Measurements from ENCODE around the gene SIPA1L3. TPM values are rescaled to one million over a fixed set of nuclear protein-coding genes. Genes with fewer than 3 reads are reported as not detected.

Gene SIPA1L3
- total RNA-seq, 1 experiment from 2014 or later, result 66.3 TPM

GRCh38 chr19:37885392-37885791 lies 21.6 kb upstream of the SIPA1L3 start:
- no peaks in the 10 kb centered on the region for H3K9me3 ChIP-seq (ENCODE audit: control insufficient read depth, insufficient read depth, low read depth, low read length)
- no peak for ATAC-seq
- intact Hi-C loops (cut with micrococcal nuclease; ENCODE audit: unreplicated experiment), result no loop called here

GRCh38 chr19:37886571-37886970 lies 20.4 kb upstream of the SIPA1L3 start:
- intact Hi-C loops (cut with micrococcal nuclease; ENCODE audit: unreplicated experiment) (no loop called here), in situ Hi-C loops (cut with HindIII; ENCODE audit: low pct_unique_long_range_greater_than_20kb, low sequenced_read_pairs) (no loop called here)
- Histone ChIP-seq H3K4me3 (ENCODE audit: low read depth in 2 of 2, low read length in 2 of 2) (no peak overlapping the region), H3K36me3 (ENCODE audit: control insufficient read depth, insufficient read depth, low read length) (no peaks in the 10 kb centered on the region), H3K27ac (ENCODE audit: low read length) (no peak overlapping the region), H3K4me1 (ENCODE audit: control insufficient read depth, insufficient read depth, low read length) (no peaks in the 10 kb centered on the region), H3K9me3 (ENCODE audit: control insufficient read depth, insufficient read depth, low read depth, low read length) (no peaks in the 10 kb centered on the region), H3K27me3 (ENCODE audit: control insufficient read depth, insufficient read depth, low read length) (peaks cover 24% of the 10 kb centered on the region; the same call in 1 of the 2 replicates)
- no TSS peak for BruUV-seq (replicated peaks)
- DNase-seq (ENCODE audit: low read depth, low spot score), result no peak
- ChIA-PET CTCF (no interaction called here), POLR2A (no interaction called here)
- TF ChIP-seq REST (IDR thresholded peaks at IDR 0.05; ENCODE audit: insufficient read depth in 1 of 2, low read depth in 2 of 2, low read length in 1 of 2), result no peak
- TF ChIP-seq POLR2AphosphoS5 (IDR thresholded peaks at IDR 0.05; ENCODE audit: low read depth, low read length), result no peak
- no peak for TF ChIP-seq CTCF (IDR thresholded peaks at IDR 0.05)
- no peak for TF ChIP-seq SIN3A (IDR thresholded peaks at IDR 0.05; ENCODE audit: borderline replicate concordance, insufficient read depth, low read depth, low read length)
- TF ChIP-seq TCF7L2 (IDR thresholded peaks at IDR 0.05; ENCODE audit: low read depth, low read length), result no peak
- no peak for ATAC-seq

More at GRCh38 chr19:37885392-37885791, 21.6 kb upstream of the SIPA1L3 start:
- in situ Hi-C loops (cut with HindIII; ENCODE audit: low pct_unique_long_range_greater_than_20kb, low sequenced_read_pairs), result no loop called here
- Histone ChIP-seq H3K4me1 (ENCODE audit: control insufficient read depth, insufficient read depth, low read length) (no peaks in the 10 kb centered on the region), H3K36me3 (ENCODE audit: control insufficient read depth, insufficient read depth, low read length) (no peaks in the 10 kb centered on the region), H3K27me3 (ENCODE audit: control insufficient read depth, insufficient read depth, low read length) (peaks cover 24% of the 10 kb centered on the region; the same call in 1 of the 2 replicates), H3K27ac (ENCODE audit: low read length) (no peak overlapping the region), H3K4me3 (ENCODE audit: low read depth in 2 of 2, low read length in 2 of 2) (no peak overlapping the region)
- DNase-seq (ENCODE audit: low read depth, low spot score), result no peak
- TF ChIP-seq POLR2AphosphoS5 (IDR thresholded peaks at IDR 0.05; ENCODE audit: low read depth, low read length), result no peak
- no peak for TF ChIP-seq SIN3A (IDR thresholded peaks at IDR 0.05; ENCODE audit: borderline replicate concordance, insufficient read depth, low read depth, low read length)
- no peak for TF ChIP-seq TCF7L2 (IDR thresholded peaks at IDR 0.05; ENCODE audit: low read depth, low read length)
- TF ChIP-seq REST (IDR thresholded peaks at IDR 0.05; ENCODE audit: insufficient read depth in 1 of 2, low read depth in 2 of 2, low read length in 1 of 2), result no peak
- TF ChIP-seq CTCF (IDR thresholded peaks at IDR 0.05), result no peak
- POLR2A ChIA-PET, result no interaction called here
- BruUV-seq (replicated peaks), result no TSS peak
- CTCF ChIA-PET, result no interaction called here

Measured in Panc1 (cell line).